Brain microvascular endothelial cell (primary cell): ENCODE results near the gene CFI.
A peak's percentile ranks its signal among the peaks of the same experiment; 100 is the strongest.

Experiments used
- DNase-seq: peaks from one replicate; pipeline ENCODE4 v3.0.0-alpha.2; 2020
- H3K27ac ChIP-seq: fragments of 250-450 bp; sonication (Bioruptor Pico); 2 replicates; pipeline ENCODE4 v1.5.1; 2020; ENCODE audit warnings: mild to moderate bottlenecking, moderate library complexity
- H3K27me3 ChIP-seq: fragments of 250-450 bp; sonication (Bioruptor Pico); replicated peaks from 2 replicates; pipeline ENCODE4 v1.5.1; 2020; ENCODE audit warnings: mild to moderate bottlenecking
- H3K36me3 ChIP-seq: fragments of 250-450 bp; sonication (Bioruptor Pico); replicated peaks from 2 replicates; pipeline ENCODE4 v1.5.1; 2020; ENCODE audit warnings: mild to moderate bottlenecking
- H3K4me3 ChIP-seq: 2 replicates; pipeline ENCODE4 v1.5.1; 2011; ENCODE audit warnings: low read depth, mild to moderate bottlenecking, control low read depth, low read length, moderate library complexity
- in situ Hi-C: cut with HindIII; loops from 2 replicates; pipeline ENCODE4 v1.10.0; 2017; ENCODE audit warnings: low sequenced_read_pairs, low pct_ligation_motif_present
- TF ChIP-seq, protein P1 (sequence below): IDR thresholded peaks from 2 replicates; pipeline ENCODE4 v1.5.1; 2011; ENCODE audit warnings: low read depth, mild to moderate bottlenecking, moderate library complexity, low read length, control low read depth, inconsistent platforms; ENCODE audit errors: missing control alignments

Gene CFI

DNA sequence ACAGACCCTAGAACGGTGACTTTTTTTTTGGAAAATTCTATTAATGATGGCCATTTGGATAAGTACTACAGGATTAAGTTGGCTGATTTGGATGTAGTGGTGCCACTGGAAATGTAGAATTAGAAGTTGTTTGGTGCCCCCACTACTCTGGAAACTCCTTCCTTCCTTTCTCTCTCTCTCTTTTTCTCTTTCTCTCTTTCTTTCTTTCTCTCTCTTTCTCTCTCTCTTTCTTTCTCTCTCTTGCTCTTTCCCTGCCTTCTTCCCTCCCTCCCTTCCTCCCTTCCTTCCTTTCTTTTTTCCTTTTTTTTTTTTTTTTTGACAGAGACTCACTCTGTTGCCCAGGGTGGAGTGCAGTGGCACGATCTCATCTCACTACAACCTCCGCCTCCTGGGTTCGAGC is 16.5 kb upstream of the CFI start:
- H3K27ac ChIP-seq = no peak overlapping the region
- in situ Hi-C loops = no loop called here
- TF ChIP-seq, protein P1, sequence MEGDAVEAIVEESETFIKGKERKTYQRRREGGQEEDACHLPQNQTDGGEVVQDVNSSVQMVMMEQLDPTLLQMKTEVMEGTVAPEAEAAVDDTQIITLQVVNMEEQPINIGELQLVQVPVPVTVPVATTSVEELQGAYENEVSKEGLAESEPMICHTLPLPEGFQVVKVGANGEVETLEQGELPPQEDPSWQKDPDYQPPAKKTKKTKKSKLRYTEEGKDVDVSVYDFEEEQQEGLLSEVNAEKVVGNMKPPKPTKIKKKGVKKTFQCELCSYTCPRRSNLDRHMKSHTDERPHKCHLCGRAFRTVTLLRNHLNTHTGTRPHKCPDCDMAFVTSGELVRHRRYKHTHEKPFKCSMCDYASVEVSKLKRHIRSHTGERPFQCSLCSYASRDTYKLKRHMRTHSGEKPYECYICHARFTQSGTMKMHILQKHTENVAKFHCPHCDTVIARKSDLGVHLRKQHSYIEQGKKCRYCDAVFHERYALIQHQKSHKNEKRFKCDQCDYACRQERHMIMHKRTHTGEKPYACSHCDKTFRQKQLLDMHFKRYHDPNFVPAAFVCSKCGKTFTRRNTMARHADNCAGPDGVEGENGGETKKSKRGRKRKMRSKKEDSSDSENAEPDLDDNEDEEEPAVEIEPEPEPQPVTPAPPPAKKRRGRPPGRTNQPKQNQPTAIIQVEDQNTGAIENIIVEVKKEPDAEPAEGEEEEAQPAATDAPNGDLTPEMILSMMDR = no peak
- H3K36me3 ChIP-seq = peaks cover 21% of the 10 kb centered on the region
- no peak overlapping the region for H3K4me3 ChIP-seq
- H3K27me3 ChIP-seq = no peaks in the 10 kb centered on the region
- DNase-seq = no peak

DNA sequence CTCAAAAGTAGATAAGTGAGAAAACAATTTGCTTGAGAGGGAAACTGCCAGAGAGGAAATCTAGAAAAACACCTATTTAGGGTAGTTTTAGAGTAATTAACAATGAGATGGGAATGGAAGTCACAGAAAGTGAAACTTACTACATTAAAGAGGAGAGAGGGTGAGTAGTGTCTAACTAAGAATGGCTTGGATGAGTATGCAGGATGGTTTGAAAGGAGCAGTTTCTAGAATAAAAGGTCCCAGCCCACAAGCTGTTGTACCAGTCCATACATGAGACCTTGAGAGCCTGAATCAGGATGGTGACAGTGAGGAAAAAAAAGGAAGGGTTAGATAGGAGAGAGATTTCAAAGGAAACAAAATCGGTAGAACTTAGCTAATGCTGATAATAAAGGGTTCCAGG is 15.1 kb upstream of the CFI start:
- peak overlapping the region; percentile 96 for H3K4me3 ChIP-seq
- no peaks in the 10 kb centered on the region for H3K27me3 ChIP-seq
- H3K27ac ChIP-seq = no peak overlapping the region
- TF ChIP-seq, protein P1 = no peak
- H3K36me3 ChIP-seq = peaks cover 10% of the 10 kb centered on the region
- DNase-seq = no peak
- in situ Hi-C loops = no loop called here

DNA sequence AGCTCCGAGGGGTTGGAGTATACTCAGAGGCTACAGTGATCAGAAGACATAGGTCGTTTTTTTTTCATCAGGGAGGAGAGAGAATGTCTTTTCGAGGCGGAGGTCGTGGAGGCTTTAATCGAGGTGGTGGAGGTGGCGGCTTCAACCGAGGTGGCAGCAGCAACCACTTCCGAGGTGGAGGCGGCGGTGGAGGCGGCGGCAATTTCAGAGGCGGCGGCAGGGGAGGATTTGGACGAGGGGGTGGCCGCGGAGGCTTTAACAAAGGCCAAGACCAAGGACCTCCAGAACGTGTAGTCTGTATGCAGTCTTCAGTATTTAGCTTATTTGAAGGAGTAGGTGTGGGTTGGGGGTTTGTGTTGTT is 14.3 kb upstream of the CFI start:
- Histone ChIP-seq H3K27me3 (no peaks in the 10 kb centered on the region), H3K27ac (peak overlapping the region; percentile 86), H3K4me3 (peak overlapping the region; percentile 96), H3K36me3 (peaks cover 10% of the 10 kb centered on the region)
- in situ Hi-C loops = no loop called here
- TF ChIP-seq, protein P1 = no peak
- no peak for DNase-seq

DNA sequence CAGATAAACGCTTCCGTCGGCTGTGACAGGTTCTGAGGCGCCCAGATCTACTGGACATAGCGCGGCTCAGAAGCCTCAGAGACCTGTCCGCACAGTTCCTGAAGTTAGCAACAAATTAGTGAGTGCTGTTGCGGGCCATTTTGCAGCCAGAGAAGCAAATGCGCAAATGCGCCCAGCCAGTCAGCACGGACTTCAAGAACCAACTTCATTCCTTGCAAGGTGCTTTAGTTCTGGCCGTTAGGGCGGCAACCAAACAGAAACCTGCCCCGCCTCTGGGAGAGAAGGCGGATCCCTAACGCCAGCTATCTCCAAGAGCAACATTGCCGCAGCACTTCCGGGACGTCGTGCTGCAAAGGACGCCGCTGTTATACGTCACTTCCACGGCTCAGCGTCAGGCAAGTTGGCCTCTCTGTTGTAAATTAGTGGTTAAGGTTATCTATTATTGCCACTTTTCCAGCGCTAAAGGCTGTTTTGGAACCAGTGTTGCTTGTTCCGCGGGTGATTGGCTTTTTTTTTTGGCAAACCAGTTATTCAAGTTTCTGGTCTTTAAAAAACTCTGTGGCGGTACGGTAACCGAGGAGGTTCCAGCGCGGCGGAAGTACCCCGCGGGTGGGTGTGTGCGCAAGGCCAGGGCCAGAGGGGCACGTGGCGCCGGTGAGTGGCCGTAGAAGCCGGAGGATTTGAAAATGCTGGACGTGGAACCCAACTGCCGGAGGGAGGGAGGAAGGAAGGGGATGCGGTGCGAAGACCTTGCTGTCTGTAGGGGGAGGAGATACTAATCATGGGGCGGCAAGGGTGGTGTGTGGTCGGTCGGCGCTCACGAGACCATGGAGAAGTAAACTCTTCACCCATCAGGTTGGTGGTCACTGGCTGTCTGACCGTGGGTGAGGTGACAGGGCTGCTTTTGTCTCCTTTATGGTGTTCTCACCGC is 13.6 kb upstream of the CFI start, which contains the start of gene GAR1:
Gene GAR1 (plus strand): TSS at position 612 of the 931 bp plus-strand sequence. CDS start 403 bp downstream, outside the sequence.
- peak; percentile 91 for DNase-seq
- Histone ChIP-seq H3K4me3 (peak within 1 kb of the TSS; percentile 96), H3K27me3 (no peaks in the 10 kb centered on the region), H3K27ac (peak within 1 kb of the TSS; percentile 86), H3K36me3 (peaks cover 10% of the 10 kb centered on the region)
- TF ChIP-seq, protein P1 = no peak
- in situ Hi-C loops = no loop called here

DNA sequence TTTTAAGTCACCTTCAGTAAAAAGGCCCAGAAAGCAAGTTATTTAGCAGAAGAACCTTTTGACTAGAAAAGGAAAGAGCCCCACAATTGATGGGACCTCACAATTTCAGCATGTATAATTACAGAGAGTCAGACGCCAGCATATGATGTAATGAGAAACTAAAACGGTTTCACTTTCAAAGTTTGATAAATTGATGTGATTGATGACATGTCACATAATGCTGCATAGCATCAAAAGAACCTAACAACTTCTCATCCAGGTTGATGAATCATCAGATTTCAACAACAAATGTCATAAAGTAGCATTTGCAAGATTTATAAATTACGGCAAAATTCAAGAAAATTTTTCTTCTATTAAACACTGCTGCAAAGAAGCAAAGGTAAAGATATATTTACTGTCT is 9.9 kb upstream of the CFI start:
- DNase-seq = no peak
- Histone ChIP-seq H3K4me3 (no peak overlapping the region), H3K36me3 (no peaks in the 10 kb centered on the region), H3K27me3 (no peaks in the 10 kb centered on the region), H3K27ac (no peak overlapping the region)
- in situ Hi-C loops = no loop called here
- TF ChIP-seq, protein P1 = no peak
